Raji (cell line): ENCODE data around the gene EFNA5.

Experiments used
- POLR2A ChIP-seq: IDR thresholded peaks from 2 replicates; pipeline ENCODE4 v1.6.1; 2011; ENCODE audit warnings: low read depth, low read length, control low read depth; ENCODE audit not compliant: insufficient read depth

EFNA5 gene

DNA sequence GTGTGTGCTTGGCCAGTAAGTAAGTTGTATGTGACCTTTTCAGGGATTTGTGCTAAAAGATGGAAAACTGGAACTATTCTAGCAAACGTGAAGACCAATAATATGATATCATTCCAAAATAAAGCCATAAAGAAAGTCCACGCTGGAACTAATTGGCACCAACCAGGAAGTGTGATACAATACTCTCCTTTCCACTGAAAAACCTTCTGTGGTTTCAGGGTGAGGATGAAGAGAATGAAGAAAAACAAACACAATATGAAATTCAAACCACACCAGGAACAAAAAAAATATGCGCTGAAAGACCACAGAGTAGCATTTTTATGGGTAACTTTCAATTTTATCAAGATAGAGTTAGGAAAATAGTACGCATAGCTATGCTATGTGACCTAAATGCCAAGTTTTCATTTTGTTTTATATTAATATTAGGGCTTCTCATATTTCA lies 105.8 kb downstream of the EFNA5 start:
- no peak for TF ChIP-seq POLR2A

DNA sequence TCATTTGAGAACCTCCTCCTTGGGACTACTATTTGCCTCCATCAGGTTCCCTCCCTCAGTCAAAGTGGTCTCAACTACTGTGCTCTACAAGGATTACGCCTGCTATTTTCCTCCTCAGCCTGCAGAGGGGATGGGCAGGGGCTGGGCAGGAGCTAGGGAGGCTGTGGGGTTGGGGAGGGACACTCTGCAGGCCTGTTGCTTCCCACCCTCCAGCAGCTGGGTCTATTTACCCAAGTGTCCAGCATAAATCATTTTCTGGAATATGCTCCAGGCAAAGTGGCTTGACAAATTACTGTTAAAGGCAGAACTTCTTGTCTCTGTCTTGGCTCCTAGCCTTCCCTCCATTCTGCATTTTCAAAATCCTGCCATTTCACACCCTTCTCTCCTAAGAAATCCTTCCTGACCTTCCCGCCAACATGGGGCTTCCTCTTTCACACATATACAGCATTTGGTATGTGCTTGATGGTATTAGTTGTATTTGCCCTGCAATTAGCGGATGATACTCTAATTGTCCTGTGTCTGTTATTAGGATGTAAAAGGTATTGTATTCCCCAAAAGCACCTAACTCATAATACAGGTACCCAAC lies 106.7 kb downstream of the EFNA5 start:
- TF ChIP-seq POLR2A: no peak

DNA sequence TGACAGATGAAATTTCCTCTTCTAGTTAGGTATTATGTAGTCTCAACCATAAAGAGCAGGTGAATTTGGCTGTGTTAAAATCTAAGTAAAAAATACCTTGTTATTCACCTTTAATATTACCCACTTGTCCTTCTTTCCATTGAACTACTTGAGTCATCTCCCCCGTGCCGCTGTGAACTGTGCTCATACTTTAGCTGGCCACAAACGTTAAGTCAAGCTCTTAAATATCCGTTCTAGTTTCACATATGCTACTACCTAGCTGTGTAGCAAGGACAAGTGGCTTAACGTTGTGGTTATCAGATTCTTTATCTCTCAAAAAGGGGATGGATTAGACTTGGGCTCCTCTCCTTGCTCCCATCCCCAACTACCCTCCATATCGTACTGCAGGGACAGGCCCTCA lies 110.4 kb downstream of the EFNA5 start:
- TF ChIP-seq POLR2A: no peak

DNA sequence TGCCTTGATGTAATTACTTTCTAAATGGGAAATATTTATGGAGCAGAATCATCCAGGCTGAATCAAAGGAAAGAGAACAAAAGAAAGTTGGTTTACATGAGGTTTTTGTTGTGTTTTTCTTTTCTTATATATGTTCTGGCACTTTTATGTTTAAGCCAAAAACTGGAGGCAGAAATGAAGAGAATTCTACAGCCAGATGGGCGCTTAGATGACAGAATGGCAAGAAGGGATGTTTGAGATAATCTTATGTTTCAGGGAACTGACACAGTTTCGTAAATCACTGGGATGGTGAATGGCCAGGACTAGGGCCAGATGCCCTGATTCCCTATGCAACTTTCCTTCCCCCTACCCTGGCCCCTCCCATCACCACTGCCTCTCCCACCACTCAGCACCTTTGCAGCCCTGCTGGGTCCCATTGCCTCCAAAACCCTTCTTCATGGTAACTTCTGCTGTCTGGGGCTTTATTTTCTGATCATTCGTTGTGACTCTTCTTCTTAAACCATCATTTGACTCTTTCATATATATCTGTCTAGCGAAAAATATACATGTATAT lies 111.8 kb downstream of the EFNA5 start:
- no peak for TF ChIP-seq POLR2A

DNA sequence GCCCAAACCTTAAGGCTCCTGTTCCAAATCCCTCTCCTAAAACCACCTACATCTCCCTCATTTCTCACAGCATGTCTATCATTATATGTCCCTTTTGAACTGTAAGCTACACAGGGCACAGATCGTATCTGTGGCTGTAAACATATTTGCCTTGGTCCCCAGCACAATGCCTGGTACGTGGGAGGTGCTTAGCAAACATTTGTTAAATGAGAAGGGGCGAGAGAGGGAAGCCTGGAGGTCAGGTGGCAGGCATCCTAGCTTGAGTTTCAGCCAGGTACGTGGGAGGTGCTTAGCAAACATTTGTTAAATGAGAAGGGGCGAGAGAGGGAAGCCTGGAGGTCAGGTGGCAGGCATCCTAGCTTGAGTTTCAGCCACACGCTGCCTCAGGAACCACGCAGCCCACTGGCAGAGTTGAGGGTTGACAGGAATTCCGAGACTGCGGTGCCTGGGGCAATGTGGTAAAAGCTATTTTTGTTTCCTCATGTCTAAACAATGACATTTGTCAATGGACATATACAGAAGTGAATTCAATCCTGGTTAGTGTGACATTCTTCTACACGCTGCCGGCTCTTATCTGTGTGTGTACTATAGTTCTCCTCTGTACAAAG lies 113.6 kb downstream of the EFNA5 start:
- no peak for TF ChIP-seq POLR2A

DNA sequence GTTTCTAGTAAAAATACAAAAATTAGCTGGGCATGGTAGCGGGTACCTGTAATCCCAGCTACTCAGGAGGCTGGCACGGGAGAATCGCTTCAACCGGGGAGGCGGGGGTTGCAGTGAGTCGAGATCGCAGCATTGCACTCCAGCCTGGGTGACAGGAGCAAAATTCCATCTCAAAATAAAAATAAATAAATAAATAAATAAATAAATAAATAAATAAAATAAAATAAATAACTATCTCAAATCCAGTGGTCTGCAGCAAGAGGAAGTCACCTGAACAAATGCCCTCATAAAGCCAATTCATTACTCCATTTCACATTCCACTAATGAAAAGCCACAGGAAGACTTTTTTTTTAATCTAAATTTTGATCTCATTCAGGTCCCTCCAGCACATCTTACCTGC lies 114.2 kb downstream of the EFNA5 start:
- TF ChIP-seq POLR2A: no peak

DNA sequence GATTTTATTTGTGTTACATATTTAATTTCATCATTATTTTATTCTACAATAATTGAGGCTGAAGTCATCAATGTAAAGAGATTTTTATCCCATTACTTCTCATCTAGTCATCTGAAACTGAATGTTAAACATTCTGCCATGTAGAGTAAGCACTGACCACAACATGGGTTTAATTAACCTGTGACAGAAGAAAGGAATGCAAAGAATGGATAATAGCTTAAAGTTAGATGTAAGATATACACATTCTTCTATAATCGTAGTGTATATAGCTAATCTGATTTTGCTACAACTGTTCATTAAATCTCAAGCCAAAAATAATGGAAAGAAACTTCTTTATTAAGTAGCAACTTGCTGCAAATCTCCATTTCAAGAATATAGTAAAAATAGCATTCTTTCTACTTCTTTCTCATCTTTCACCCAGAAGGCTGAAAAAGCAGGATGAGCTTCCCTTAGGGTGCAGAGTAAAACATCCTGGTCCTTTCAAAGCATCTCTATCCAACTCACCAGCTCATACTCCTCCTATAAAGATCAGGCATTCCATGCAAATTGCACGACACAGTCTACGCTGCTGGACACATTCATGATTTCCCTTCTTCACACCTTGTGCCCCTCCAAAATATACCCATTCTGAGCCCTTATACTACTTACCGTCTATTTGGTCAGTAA lies 115.2 kb downstream of the EFNA5 start:
- TF ChIP-seq POLR2A: no peak

DNA sequence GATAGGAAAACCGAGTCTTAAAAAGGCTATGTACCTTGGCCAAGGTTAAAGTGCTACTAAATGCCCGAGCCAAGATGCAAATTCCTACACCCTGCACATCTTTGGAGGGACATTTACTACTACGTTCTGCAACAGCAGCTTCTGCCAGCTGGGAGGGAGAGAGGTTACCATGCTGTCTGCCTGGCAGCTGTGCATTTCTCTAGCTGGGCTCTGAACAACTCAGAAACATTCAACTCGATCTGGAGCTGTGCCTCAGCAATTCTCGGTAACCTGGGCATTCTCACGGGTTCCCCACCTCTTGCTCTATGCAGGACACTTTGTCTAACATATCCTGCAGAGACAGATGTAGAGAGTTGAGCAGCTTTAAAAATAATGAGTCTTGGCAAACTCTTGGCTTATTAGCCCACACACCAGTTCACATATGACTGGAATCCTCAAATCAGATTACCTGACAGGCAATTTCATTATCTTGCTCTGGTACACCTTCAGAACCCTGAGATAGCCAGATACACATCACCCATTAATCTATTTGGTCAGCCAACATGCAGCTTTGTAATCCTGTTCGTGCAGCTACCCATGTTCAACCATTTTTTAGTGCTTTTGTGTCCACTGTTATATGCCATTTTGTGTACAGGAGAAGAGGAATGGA lies 115.8 kb downstream of the EFNA5 start:
- no peak for TF ChIP-seq POLR2A

DNA sequence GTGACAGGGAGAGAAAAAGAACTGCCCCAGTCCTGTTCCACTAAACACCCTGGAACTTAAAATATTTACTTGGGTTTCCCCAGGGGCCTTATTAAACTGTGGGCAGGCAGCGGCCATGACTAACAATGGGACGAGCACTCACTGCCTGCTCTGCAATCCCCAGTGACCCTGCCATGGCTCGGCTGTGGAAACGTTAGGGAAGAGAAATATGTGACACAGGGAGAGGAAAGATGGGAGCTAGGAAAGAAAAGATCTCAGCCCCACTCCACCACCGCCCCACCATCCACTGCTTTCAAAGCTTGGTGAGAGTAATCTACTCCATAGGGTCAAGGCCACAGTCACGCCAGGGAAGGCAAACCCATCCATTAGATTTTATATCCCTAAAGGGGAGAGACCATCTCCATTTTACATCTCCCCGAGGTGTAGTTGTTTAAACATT lies 117.6 kb downstream of the EFNA5 start:
- no peak for TF ChIP-seq POLR2A

DNA sequence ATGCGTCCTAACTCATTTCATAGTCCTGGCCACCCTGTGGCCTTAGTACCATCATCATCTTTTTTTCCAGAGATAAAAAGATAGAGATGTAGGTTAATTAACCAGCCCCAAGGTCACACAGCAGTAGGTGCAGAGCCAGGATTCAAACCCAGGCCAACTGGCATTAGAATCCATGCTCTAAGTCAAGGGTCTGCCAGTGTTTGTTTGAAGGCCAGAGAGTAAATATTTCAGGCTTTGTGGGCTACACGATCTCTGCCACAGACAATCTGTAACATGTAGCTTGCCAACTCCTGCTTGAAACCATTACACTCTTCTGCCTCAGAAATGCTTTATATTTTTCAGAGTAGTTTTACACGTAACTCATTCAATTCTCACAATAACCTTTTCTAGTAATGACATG lies 119.6 kb downstream of the EFNA5 start:
- TF ChIP-seq POLR2A: no peak

DNA sequence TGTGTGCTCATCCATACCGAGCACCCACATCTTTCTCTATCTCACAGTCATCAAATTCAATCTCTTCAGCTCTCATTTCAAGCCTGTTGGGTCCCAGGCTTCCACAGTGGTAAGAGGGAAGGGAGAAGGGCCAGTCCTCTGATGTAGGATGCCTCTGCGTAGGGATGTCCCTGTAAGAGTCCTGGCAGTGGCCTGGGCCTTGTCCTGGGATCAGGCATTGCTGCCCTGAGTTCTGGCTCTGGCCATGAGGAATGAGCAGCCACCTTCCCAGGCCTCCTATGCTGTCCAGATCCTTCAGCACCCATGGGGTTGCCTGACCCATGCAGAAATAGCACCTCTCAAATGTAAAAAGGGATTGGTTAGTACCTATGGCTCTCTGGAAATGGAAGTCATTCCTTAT lies 121.2 kb downstream of the EFNA5 start:
- TF ChIP-seq POLR2A: no peak

DNA sequence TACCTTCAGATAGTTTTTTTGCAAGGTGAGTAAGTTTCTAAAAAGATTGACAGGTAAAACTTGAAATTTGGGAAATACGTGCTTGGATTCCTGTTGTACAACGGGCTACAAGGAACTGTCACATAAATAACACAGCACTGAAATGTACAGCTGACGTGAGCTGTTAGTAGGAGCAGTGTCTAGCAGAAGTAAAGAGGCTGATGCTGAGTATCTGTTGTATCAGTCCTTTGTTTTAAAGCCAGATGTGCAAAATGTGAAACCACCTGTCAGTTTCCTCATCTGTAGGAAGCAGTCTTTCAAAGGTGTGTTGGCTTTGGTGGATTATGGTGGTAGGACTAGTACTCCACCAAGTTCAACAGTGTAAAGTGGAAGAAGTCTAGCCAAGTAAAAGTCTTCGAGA lies 122.3 kb downstream of the EFNA5 start:
- no peak for TF ChIP-seq POLR2A

DNA sequence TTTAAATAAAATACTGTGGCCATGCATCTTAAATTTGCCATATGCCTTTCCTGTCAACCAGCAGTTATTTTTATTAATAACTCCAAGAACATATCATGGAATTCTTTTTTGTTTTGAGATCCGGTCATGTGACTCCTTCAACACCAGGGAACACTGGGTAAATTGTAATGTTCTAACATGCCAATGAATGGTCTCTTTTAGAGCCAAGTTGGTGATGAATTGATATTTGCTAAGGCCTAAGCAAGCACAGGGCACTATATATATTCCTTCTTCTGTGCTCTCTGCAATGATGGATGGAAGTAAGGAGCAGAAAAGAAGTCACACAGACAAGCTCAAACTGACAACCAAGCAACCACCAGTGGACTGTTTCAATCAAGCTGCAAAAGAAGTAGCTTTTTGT lies 124.0 kb downstream of the EFNA5 start:
- TF ChIP-seq POLR2A: no peak

DNA sequence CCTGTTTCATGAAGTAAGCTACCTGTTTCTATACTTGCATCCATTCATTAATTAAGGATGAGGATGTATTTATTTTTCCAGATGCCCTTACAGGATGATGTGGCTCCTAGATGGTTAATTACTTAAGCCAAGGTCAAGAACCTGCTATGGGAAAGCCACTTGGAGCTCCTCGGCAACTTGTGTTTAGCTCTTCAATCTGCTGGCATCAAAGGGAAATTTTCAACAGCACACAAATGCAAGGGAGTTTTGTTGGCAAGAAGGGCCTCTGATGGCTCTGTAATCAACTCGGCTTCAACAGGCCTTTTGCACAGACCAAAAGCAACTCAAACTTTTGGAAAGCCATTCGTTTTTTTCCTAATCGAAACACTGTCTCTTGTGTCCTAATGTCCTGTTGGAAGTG lies 125.3 kb downstream of the EFNA5 start:
- TF ChIP-seq POLR2A: no peak

DNA sequence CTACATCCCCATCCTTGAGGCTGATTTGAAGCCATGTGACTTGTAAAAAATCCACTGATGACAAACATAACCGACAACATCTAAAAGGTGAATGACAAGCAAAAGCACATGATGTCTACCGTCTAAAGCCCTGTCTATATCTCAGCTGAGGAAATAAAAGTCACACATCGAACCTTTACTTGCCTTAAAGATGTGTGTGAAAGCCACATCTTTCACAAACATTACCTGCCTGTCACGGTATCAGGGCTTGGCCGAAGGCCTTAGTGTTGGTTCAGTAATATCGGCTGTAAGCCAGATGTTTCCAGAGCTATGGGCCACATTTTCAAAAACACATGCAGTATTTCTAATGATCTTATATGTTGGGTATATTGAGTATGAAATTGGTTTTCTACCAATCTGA lies 125.8 kb downstream of the EFNA5 start:
- TF ChIP-seq POLR2A: no peak

DNA sequence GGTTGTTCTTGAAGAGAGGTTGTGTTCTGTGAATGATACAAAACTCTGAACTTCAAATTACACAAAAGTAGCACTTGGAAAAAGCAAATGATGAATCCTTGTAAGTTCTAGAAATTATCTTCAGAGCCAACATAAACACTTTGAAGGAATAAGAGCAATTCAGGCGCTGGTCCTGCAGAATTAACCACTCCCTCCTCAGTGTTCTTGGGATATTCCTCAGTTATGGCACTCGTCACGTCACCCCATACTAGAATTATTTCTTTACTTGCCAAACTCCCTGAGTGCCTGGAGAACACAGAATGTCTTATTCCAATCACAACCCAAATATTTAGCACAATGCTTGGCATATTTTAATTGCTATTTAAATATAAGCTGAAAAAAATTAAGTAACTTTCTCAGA lies 126.3 kb downstream of the EFNA5 start:
- no peak for TF ChIP-seq POLR2A
